HG03558 (cell line): Measurements from ENCODE around the gene NUP210.

Source experiments
- ATAC-seq: cut with Tn5 transposase; IDR thresholded peaks from one replicate; pipeline ENCODE4 v1.9.1; 2021; ENCODE audit warnings: moderate number of reproducible peaks; ENCODE audit not compliant: unreplicated experiment; ENCODE audit errors: extremely low read depth

Gene NUP210

GRCh38 chr3:13408890-13409289 lies 11.2 kb downstream of the NUP210 start:
- ATAC-seq = no peak

GRCh38 chr3:13407926-13408325 lies 12.2 kb downstream of the NUP210 start:
- no peak for ATAC-seq

GRCh38 chr3:13407475-13407874 lies 12.6 kb downstream of the NUP210 start:
- ATAC-seq = no peak

- no peak for ATAC-seq
Observed at GRCh38 chr3:13406190-13406589, 13.9 kb downstream of the NUP210 start.

- no peak for ATAC-seq
Observed at GRCh38 chr3:13405614-13406013, 14.5 kb downstream of the NUP210 start.

GRCh38 chr3:13404626-13405452 lies 15.3 kb downstream of the NUP210 start:
- no peak for ATAC-seq

GRCh38 chr3:13403847-13404246 lies 16.3 kb downstream of the NUP210 start:
- no peak for ATAC-seq

DNA sequence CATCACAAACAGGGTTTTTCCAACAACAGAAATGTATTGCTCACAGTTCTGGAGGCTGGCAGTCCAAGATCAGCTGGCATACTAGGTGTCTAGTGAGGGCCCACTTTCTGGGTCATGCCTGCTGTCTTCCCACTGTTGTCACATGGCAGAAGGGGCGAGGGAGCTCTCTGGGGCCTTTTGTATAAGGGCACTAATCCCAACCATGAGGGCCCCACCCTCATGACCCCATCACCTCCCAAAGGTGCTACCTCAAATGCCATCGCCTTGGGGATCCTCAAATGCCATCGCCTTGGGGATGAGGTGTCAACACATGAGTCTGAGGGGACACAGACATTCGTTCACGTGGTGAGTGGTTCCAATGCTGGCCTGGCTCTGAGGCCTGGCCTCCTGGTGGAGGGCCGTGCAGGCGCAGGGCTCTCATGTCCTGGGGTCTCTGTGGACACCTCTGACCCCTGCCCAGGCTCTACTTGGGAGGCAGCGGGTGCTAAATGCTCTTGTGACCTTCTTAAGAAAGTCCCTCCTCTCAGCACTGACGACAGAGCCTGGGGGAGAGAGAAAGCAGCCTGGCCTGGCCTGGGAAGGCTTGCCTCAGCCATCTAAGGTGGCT lies 16.8 kb downstream of the NUP210 start:
- ATAC-seq = no peak

DNA sequence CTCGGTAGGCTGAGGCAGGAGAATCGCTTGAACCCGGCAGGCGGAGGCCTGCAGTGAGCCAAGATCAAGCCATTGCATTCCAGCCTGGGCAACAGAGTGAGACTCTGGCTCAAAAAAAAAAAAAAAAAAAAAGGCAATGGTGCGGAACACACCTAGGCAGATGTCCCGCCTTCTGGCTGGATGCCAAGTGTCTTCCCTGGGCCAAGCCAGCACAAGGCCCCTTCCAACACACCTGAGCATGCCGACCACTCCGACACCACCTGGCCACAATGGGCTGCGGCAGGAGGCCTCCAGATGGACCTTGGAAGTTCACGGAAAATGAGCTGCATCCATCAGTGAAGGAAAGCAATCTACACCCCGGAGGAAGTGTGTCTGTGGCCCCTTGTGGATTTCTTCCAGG lies 19.0 kb downstream of the NUP210 start:
- ATAC-seq = no peak

DNA sequence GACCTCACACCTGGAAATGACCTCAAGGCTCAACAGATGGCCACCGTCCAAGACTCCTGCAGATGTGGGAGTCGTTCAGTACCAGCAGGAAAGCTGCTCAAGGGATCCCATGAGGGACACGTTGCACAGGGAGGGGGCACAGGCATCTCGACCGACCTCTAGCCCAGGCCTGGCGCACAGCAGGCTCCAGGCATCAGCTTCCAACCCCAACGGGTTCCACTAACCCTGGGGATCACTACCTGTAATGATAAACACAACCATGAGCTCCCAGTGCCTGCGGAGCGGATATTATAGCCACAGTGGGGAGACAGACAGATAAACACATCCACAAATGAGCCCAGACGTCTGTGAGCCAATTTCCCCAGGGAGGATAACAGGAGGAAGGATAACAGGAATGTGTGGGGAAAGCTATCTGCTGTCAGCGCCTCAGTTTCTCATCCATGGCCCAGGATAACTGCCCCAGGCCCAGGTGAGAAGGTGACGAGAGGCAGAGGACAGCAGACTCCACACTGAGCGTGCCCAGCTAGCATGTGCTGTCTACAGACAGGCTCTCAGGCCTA lies 19.9 kb downstream of the NUP210 start:
- no peak for ATAC-seq

GRCh38 chr3:13399603-13400002 lies 20.5 kb downstream of the NUP210 start:
- ATAC-seq = no peak

- ATAC-seq = no peak
Observed at GRCh38 chr3:13397316-13397715, 22.8 kb downstream of the NUP210 start.

DNA sequence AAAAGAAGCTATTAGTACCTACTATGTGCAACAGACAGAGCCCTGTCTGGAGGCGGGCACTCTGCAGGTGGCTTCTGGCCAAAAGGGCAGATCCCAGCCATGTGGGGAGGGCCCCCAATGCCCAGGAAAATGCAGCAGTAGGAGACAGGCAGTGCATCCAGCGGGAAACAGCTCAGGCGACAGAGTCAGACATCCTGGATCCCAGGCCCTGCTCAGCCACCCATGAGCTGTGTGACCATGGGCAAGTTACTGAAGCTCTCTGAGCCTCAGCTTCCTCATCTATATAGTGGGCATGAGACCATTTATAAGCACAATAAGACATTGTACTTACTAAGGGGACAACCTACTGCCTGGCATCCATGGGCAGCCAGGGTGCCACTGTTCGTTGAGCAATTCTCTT lies 25.8 kb downstream of the NUP210 start:
- no peak for ATAC-seq

GRCh38 chr3:13393427-13394360 lies 26.4 kb downstream of the NUP210 start:
- ATAC-seq = no peak

GRCh38 chr3:13391308-13391707 lies 28.8 kb downstream of the NUP210 start:
- ATAC-seq = no peak

DNA sequence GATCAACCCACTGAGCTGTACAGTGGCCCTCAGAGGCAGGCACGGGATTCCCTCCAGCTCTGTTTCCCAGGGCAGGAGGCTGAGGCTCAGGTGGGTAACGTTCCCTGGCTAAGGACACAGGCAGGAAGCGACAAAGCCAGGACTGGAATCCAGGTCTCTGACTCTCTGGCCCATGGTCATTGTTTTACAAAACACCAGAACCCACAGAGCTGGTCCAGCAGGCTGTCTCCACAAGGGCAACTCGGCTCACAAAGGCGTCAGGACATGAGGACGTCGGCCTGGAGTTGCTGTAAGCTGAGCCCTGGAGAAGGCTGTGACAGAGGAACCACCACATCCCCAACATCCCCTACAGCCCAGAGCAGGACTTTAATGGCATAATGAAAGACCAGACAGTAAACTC lies 30.7 kb downstream of the NUP210 start:
- ATAC-seq = no peak

GRCh38 chr3:13388816-13389215 lies 31.3 kb downstream of the NUP210 start:
- ATAC-seq = no peak

- no peak for ATAC-seq
Observed at GRCh38 chr3:13385373-13385965, 34.7 kb downstream of the NUP210 start.

DNA sequence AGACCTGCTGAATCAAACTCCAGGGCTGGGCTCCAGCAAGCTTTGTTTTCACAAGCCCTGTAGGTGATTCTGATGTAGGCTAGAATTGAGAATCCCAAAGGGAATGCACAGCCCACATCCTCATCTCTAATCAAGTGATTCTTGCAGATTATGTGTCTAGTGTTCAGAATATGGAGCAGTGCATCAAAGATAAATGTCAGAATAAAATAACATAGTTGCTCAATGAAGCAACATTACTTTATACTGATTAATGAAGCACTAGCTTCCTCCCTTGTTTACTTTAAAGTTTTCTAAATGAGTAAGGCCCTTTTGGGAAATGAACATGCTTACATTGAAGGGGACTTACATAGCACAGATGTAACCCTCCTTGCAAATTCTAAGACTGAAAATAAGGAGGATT lies 39.2 kb downstream of the NUP210 start:
- no peak for ATAC-seq

- no peak for ATAC-seq
Observed at GRCh38 chr3:13379201-13379830, 40.8 kb downstream of the NUP210 start.
